SK-N-SH (cell line): ENCODE measurements around the gene ELMO1. TPM values are rescaled to one million over a fixed set of nuclear protein-coding genes. Genes with fewer than 3 reads are reported as not detected.

Source experiments
- CTCF ChIA-PET: fragments of 300-600, 350-600 bp; formaldehyde crosslinking; extraction: SDS; loops from one replicate; lab custom pipeline; 2021; lab: Yijun Ruan, JAX
- POLR2A ChIA-PET: fragments of 350-600 bp; sonication (Branson Sonifier 250); formaldehyde crosslinking; extraction: SDS; loops from one replicate; lab custom pipeline; 2020; ENCODE audit warnings: antibody characterized with exemption, inconsistent platforms; lab: Yijun Ruan, JAX
- DNase-seq: peaks from one replicate; pipeline ENCODE4 v3.0.0; 2012
- H2AFZ ChIP-seq: fragments of 200-600 bp; sonication (generic); 2 replicates; pipeline ENCODE4 v1.8.1; 2016; ENCODE audit warnings: antibody characterized with exemption, mild to moderate bottlenecking, low read depth
- H3F3A ChIP-seq: fragments of 200-600 bp; sonication (generic); replicated peaks from 2 replicates; pipeline ENCODE3; 2016; ENCODE audit warnings: antibody characterized with exemption, mild to moderate bottlenecking; ENCODE audit not compliant: insufficient read depth
- H3K27ac ChIP-seq, 2 experiments: fragments of 200-500 bp in 1 of 2; fragments of 200-600 bp in 1 of 2; sonication (Bioruptor generic) in 1 of 2; sonication (generic), shearing (Covaris generic) in 1 of 2; 2 replicates each; pipeline versions ENCODE4 v1.5.1 to v1.6.1; 2014 to 2016; ENCODE audit warnings: low read depth in 2 of 2, inconsistent platforms in 1 of 2, low read length in 1 of 2, mild to moderate bottlenecking in 1 of 2, mixed read lengths in 1 of 2
- H3K27me3 ChIP-seq: fragments of 200-600 bp; sonication (generic), shearing (Covaris generic); 2 replicates; pipeline ENCODE4 v1.6.1; 2016; ENCODE audit warnings: mixed run types; ENCODE audit not compliant: insufficient read depth
- H3K36me3 ChIP-seq, 2 experiments: fragments of 200-500 bp in 1 of 2; fragments of 200-600 bp in 1 of 2; sonication (Bioruptor generic) in 1 of 2; sonication (generic) in 1 of 2; replicated peaks in 1 of 2; 2 replicates each; pipeline versions ENCODE3 to v1.5.1; 2014 to 2016; ENCODE audit warnings: low read length in 1 of 2, mild to moderate bottlenecking in 1 of 2; ENCODE audit not compliant: insufficient read depth in 2 of 2, control insufficient read depth in 1 of 2
- H3K4me1 ChIP-seq, 2 experiments: fragments of 200-500 bp in 1 of 2; fragments of 200-600 bp in 1 of 2; sonication (Bioruptor generic) in 1 of 2; sonication (generic), shearing (Covaris generic) in 1 of 2; 2 replicates each; pipeline versions ENCODE4 v1.5.1 to v1.6.1; 2014 to 2016; ENCODE audit warnings: low read depth in 1 of 2, low read length in 1 of 2, mixed run types in 1 of 2; ENCODE audit not compliant: insufficient read depth in 2 of 2, control insufficient read depth in 1 of 2
- H3K4me2 ChIP-seq: fragments of 200-600 bp; sonication (generic), shearing (Covaris generic); 2 replicates; pipeline ENCODE4 v1.6.1; 2017; ENCODE audit warnings: mixed run types
- H3K4me3 ChIP-seq, 2 experiments: fragments of 200-500 bp in 1 of 2; fragments of 200-600 bp in 1 of 2; sonication (Bioruptor generic) in 1 of 2; sonication (generic), shearing (Covaris generic) in 1 of 2; 2 replicates each; pipeline versions ENCODE4 v1.5.1 to v1.8.1; 2014 to 2016; ENCODE audit warnings: low read depth in 2 of 2, inconsistent platforms in 1 of 2, low read length in 1 of 2, mild to moderate bottlenecking in 1 of 2, mixed read lengths in 1 of 2, moderate library complexity in 1 of 2
- H3K79me2 ChIP-seq: fragments of 200-600 bp; sonication (generic); 2 replicates; pipeline ENCODE4 v1.8.1; 2017; ENCODE audit warnings: mild to moderate bottlenecking; ENCODE audit not compliant: insufficient read depth
- H3K9ac ChIP-seq: fragments of 200-600 bp; sonication (generic); 2 replicates; pipeline ENCODE4 v1.6.1; 2017; ENCODE audit warnings: mixed run types
- H3K9me2 ChIP-seq: fragments of 200-600 bp; sonication (generic); 2 replicates; pipeline ENCODE4 v1.6.1; 2017; ENCODE audit warnings: mixed run types
- H3K9me3 ChIP-seq: fragments of 200-600 bp; sonication (generic); 2 replicates; pipeline ENCODE4 v1.6.1; 2017; ENCODE audit warnings: mixed run types, mild to moderate bottlenecking, moderate library complexity
- H4K20me1 ChIP-seq: fragments of 200-600 bp; sonication (generic); 2 replicates; pipeline ENCODE4 v1.6.1; 2017; ENCODE audit warnings: mild to moderate bottlenecking, mixed run types; ENCODE audit not compliant: insufficient read depth
- CHD2 ChIP-seq: fragments of 150-350 bp; IDR thresholded peaks from 2 replicates; pipeline ENCODE4 v1.6.1; 2018; ENCODE audit warnings: low read length; ENCODE audit not compliant: partially characterized antibody
- EP300 ChIP-seq, 2 experiments: IDR thresholded peaks; 2 replicates each; pipeline versions ENCODE4 v1.4.0 to v1.6.1; 2012; ENCODE audit warnings: borderline replicate concordance in 1 of 2, low read depth in 1 of 2, low read length in 1 of 2
- EZH2phosphoT487 ChIP-seq: fragments of 200-600 bp; sonication (generic); IDR thresholded peaks from 2 replicates; pipeline ENCODE4 v1.6.1; 2017; ENCODE audit warnings: low read depth, mixed run types, mild to moderate bottlenecking, antibody characterized with exemption, moderate library complexity, borderline replicate concordance
- FOSL2 ChIP-seq: IDR thresholded peaks from 2 replicates; pipeline ENCODE4 v1.4.0; 2012; ENCODE audit warnings: low read depth, mild to moderate bottlenecking, moderate library complexity, borderline replicate concordance
- FOXJ3 ChIP-seq: sonication (generic); formaldehyde crosslinking; IDR thresholded peaks from 2 replicates; pipeline ENCODE4 v1.5.1; 2020; ENCODE audit warnings: mild to moderate bottlenecking, missing genetic modification reagents
- FOXM1 ChIP-seq: IDR thresholded peaks from 2 replicates; pipeline ENCODE4 v1.4.0; 2012; ENCODE audit warnings: low read depth, mild to moderate bottlenecking
- JUND ChIP-seq: IDR thresholded peaks from 2 replicates; pipeline ENCODE4 v1.4.0; 2012
- MAX ChIP-seq: IDR thresholded peaks from 2 replicates; pipeline ENCODE4 v1.4.0; 2012; ENCODE audit warnings: low read depth
- MXI1 ChIP-seq: IDR thresholded peaks from 2 replicates; pipeline ENCODE4 v1.6.1; 2012; ENCODE audit warnings: mild to moderate bottlenecking, low read depth, low read length, improper control_type of control experiment
- NFIC ChIP-seq: IDR thresholded peaks from 2 replicates; pipeline ENCODE4 v1.4.0; 2012; ENCODE audit warnings: borderline replicate concordance
- PBX3 ChIP-seq: IDR thresholded peaks from 2 replicates; pipeline ENCODE4; 2012
- POLR2AphosphoS5 ChIP-seq: IDR thresholded peaks from 2 replicates; pipeline ENCODE4 v1.6.1; 2012; ENCODE audit warnings: low read depth, low read length
- RAD21 ChIP-seq: IDR thresholded peaks from 2 replicates; pipeline ENCODE4 v1.6.1; 2012; ENCODE audit warnings: mild to moderate bottlenecking, low read length
- RCOR1 ChIP-seq: fragments of 150-350 bp; IDR thresholded peaks from 2 replicates; pipeline ENCODE4 v1.6.1; 2017; ENCODE audit warnings: antibody characterized with exemption, low read length
- RFX5 ChIP-seq: IDR thresholded peaks from 2 replicates; pipeline ENCODE4 v1.6.1; 2012; ENCODE audit warnings: mild to moderate bottlenecking, improper control_type of control experiment, low read length
- SMC3 ChIP-seq: IDR thresholded peaks from 2 replicates; pipeline ENCODE4 v1.6.1; 2012; ENCODE audit warnings: low read depth, low read length, improper control_type of control experiment
- YY1 ChIP-seq: IDR thresholded peaks from 2 replicates; pipeline ENCODE4 v1.4.0; 2012; ENCODE audit warnings: low read depth, mild to moderate bottlenecking
- ZBTB33 ChIP-seq: IDR thresholded peaks from 2 replicates; pipeline ENCODE4 v1.4.0; 2012; ENCODE audit warnings: low read depth, borderline replicate concordance
- WGBS: methylation state at CpG from one replicate; pipeline ENCODE4 v1.1.6; 2017; ENCODE audit warnings: low lambda C conversion rate; 5-methylcytosine and 5-hydroxymethylcytosine counted together
- polyA plus RNA-seq, 3 experiments: library from polyadenylated mRNA; depleted of rRNA; stranded (reverse); fragments of >200 nt; gene quantifications; 2 replicates each; pipeline ENCODE4 v1.2.3, GENCODE V29; 2012
- TF ChIP-seq, protein P1 (sequence below): fragments of 200-600 bp; sonication (generic); IDR thresholded peaks from 2 replicates; pipeline ENCODE4 v1.6.1; 2017; ENCODE audit warnings: antibody characterized with exemption, mild to moderate bottlenecking, moderate library complexity
- TF ChIP-seq, protein P2 (sequence below): fragments of 150-350 bp; IDR thresholded peaks from 2 replicates; pipeline ENCODE4 v1.6.1; 2017; ENCODE audit warnings: antibody characterized with exemption, low read length, low read depth, borderline replicate concordance

The ELMO1 gene
- polyA plus RNA-seq, 1 of the 3 experiments (the other 2 are of a cell fraction): 0.64 TPM

GRCh38 chr7:37493810-37494209, 45.1 kb upstream of the ELMO1 start:
- Histone ChIP-seq H3K9ac (no peak overlapping the region), H3K79me2 (no peaks in the 10 kb centered on the region), H3K27me3 (no peaks in the 10 kb centered on the region), H3K4me3 (no peak overlapping the region), H3F3A (no peaks in the 10 kb centered on the region), H3K4me1 (peaks cover 0 to 8% of the 10 kb centered on the region in 2 experiments; a peak in 1 of 4 replicates), H3K36me3 (no peaks in the 10 kb centered on the region), H3K9me3 (peaks cover 3% of the 10 kb centered on the region; the same call in 1 of the 2 replicates), H3K4me2 (no peak overlapping the region), H3K9me2 (no peaks in the 10 kb centered on the region), H4K20me1 (no peaks in the 10 kb centered on the region), H3K27ac (no peak overlapping the region), H2AFZ (no peak overlapping the region)
- WGBS: 64% methylated on average over 13 of the region's 13 CpGs
- no peak for DNase-seq
- CTCF ChIA-PET: interaction anchor here (0.9 to 5.1 kb wide), 6 partner anchors 9 to 258 kb away, joined by 3 to 55 read pairs (median 11); partner anchors contain the start of gene ELMO1
- TF ChIP-seq CHD2 (no peak), MAX (no peak), YY1 (no peak), PBX3 (no peak), RCOR1 (no peak), SMC3 (no peak), EP300 (IDR thresholded peaks at IDR 0.05; ENCODE audit: borderline replicate concordance in 1 of 2, low read depth in 1 of 2, low read length in 1 of 2) (no peak), FOXM1 (no peak)
- TF ChIP-seq, protein P1, sequence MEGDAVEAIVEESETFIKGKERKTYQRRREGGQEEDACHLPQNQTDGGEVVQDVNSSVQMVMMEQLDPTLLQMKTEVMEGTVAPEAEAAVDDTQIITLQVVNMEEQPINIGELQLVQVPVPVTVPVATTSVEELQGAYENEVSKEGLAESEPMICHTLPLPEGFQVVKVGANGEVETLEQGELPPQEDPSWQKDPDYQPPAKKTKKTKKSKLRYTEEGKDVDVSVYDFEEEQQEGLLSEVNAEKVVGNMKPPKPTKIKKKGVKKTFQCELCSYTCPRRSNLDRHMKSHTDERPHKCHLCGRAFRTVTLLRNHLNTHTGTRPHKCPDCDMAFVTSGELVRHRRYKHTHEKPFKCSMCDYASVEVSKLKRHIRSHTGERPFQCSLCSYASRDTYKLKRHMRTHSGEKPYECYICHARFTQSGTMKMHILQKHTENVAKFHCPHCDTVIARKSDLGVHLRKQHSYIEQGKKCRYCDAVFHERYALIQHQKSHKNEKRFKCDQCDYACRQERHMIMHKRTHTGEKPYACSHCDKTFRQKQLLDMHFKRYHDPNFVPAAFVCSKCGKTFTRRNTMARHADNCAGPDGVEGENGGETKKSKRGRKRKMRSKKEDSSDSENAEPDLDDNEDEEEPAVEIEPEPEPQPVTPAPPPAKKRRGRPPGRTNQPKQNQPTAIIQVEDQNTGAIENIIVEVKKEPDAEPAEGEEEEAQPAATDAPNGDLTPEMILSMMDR: no peak
- POLR2A ChIA-PET: interaction anchor here (1.1 kb wide), 1 partner anchor 11 kb away, joined by 3 read pairs; no protein-coding TSS in a partner anchor

DNA sequence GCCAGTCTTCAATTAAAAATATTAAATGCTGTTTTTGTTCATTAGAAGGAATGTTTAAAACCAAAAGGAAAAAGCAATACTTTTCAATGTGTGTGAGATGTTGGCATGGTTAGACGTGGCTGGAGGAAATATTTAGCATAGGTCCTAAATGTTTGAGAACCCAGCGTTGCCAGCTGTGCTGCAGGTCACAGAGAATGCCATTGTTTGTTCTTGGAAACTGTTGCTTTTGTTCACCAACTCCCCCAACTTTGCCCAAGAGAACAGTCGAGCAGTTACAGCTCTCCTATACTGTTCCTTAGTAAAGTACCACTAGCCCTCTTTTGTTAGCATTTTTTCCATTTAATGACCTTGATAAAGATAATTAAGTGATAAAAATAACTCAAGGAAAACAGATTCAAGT, 44.5 kb upstream of the ELMO1 start:
- Histone ChIP-seq H3K79me2 (no peaks in the 10 kb centered on the region), H3F3A (no peaks in the 10 kb centered on the region), H3K27ac (no peak overlapping the region), H3K4me1 (peaks cover 0 to 8% of the 10 kb centered on the region in 2 experiments; a peak in 1 of 4 replicates), H3K9ac (no peak overlapping the region), H3K9me2 (no peaks in the 10 kb centered on the region), H4K20me1 (no peaks in the 10 kb centered on the region), H3K4me2 (no peak overlapping the region), H3K4me3 (no peak overlapping the region), H3K27me3 (no peaks in the 10 kb centered on the region), H3K9me3 (peaks cover 3% of the 10 kb centered on the region; the same call in 1 of the 2 replicates), H2AFZ (no peak overlapping the region), H3K36me3 (no peaks in the 10 kb centered on the region)
- ChIA-PET CTCF (interaction anchor here (0.7 to 5.1 kb wide), 11 partner anchors 9 to 259 kb away, joined by 3 to 55 read pairs (median 3); partner anchors contain the start of gene ELMO1), POLR2A (no interaction called here)
- DNase-seq: no peak
- WGBS: 18% methylated on average over 3 of the region's 3 CpGs
- TF ChIP-seq SMC3: no peak
- no peak for TF ChIP-seq PBX3
- TF ChIP-seq ZBTB33: no peak
- TF ChIP-seq YY1: no peak
- no peak for TF ChIP-seq JUND
- no peak for TF ChIP-seq EZH2phosphoT487
- TF ChIP-seq POLR2AphosphoS5: no peak
- no peak for TF ChIP-seq FOSL2
- no peak for TF ChIP-seq EP300 (IDR thresholded peaks at IDR 0.05; ENCODE audit: borderline replicate concordance in 1 of 2, low read depth in 1 of 2, low read length in 1 of 2)
- no peak for TF ChIP-seq FOXJ3 (CRISPR knock-in tag)
- TF ChIP-seq, protein P2, sequence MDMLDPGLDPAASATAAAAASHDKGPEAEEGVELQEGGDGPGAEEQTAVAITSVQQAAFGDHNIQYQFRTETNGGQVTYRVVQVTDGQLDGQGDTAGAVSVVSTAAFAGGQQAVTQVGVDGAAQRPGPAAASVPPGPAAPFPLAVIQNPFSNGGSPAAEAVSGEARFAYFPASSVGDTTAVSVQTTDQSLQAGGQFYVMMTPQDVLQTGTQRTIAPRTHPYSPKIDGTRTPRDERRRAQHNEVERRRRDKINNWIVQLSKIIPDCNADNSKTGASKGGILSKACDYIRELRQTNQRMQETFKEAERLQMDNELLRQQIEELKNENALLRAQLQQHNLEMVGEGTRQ: no peak
- no peak for TF ChIP-seq MXI1
- TF ChIP-seq RFX5: no peak
- no peak for TF ChIP-seq RAD21
- TF ChIP-seq NFIC: no peak
